MG63 (cell line): Measurements from ENCODE around the gene CPE. TPM values are rescaled to one million over a fixed set of nuclear protein-coding genes. Genes with fewer than 3 reads are reported as not detected.

Experiments used
- DNase-seq: peaks from one replicate; pipeline ENCODE4 v3.0.0-alpha.2; 2020
- H3K27me3 ChIP-seq: fragments of 250-450 bp; sonication (Bioruptor Pico); 2 replicates; pipeline ENCODE4 v1.5.1; 2020; ENCODE audit warnings: mild to moderate bottlenecking, moderate library complexity
- H3K36me3 ChIP-seq: fragments of 250-450 bp; sonication (Bioruptor Pico); 2 replicates; pipeline ENCODE4 v1.5.1; 2020; ENCODE audit warnings: mild to moderate bottlenecking, moderate library complexity
- H3K4me3 ChIP-seq: fragments of 250-450 bp; sonication (Bioruptor Pico); 2 replicates; pipeline ENCODE4 v1.5.1; 2020; ENCODE audit warnings: mild to moderate bottlenecking, moderate library complexity
- H3K9me3 ChIP-seq: fragments of 250-450 bp; sonication (Bioruptor Pico); 2 replicates; pipeline ENCODE4 v1.5.1; 2020; ENCODE audit warnings: mild to moderate bottlenecking, moderate library complexity
- total RNA-seq: library from RNA; depleted of rRNA; stranded (reverse); fragments of >200 nt; shearing (Covaris generic); gene quantifications from 2 replicates; pipeline ENCODE4 v1.2.3, GENCODE V29; 2014; ENCODE audit warnings: low replicate concordance

The CPE gene
- total RNA-seq, 1 experiment from 2014 or later: 17.1 TPM

DNA sequence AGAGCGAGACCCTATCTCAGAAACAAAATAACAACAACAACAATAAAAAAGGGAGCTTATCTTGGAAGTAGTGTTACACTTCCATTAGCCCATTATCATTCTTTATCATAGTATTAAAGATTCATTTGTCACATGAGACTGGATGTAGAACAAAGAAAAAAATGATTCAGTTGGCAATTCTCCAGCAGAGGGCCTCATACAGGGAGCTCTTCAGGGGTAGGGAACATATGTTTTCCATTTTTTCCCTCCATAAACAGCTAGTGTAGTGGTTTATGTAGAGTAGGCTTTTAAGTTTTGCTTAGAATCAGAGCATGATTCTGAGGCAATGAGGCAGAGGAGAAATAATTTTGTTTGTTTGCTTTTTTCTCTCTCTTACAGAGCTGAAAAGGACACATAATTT lies 5.8 kb downstream of the CPE start:
- Histone ChIP-seq H3K9me3 (no peaks in the 10 kb centered on the region), H3K27me3 (peaks cover 3% of the 10 kb centered on the region), H3K4me3 (no peak overlapping the region), H3K36me3 (no peaks in the 10 kb centered on the region)
- DNase-seq: no peak

DNA sequence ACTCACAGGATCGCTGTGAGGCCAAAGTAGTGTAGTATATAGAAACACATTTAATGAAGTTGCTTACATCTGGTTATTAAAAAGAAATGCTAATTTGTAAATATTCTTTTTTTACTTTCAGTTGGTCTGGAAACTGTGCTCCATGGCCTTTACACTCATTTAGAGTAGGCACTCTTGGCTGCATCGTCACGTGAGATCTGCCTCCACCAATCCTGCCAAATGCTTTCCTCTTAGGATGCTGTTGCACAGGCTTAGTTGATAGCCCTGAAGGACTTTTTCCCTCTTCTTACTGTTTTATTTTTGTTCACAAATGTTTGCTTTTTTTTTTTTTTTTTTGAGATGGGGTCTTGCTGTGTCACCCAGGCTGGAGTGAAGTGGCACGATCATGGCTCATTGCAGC lies 6.3 kb downstream of the CPE start:
- H3K27me3 ChIP-seq: peaks cover 3% of the 10 kb centered on the region
- H3K36me3 ChIP-seq: no peaks in the 10 kb centered on the region
- DNase-seq: no peak
- H3K4me3 ChIP-seq: no peak overlapping the region
- H3K9me3 ChIP-seq: no peaks in the 10 kb centered on the region

DNA sequence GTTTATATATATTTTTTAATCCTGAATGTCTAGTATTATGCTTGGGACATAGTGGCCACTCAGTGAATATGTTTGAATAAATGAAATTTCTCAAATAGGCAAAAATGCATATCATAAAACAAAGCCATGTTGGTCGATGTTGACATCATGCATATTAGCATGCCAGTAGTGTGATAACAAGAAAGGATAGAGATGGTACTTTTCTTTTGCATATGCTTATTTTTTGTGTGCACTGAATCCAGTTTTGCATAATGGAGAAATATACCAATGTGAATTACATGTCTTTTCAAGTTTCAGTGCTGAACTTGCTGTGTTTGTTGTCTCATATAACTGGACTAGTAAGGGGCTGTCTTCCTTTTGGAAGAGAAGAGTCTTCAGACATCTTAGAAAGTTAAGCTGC lies 7.5 kb downstream of the CPE start:
- no peaks in the 10 kb centered on the region for H3K9me3 ChIP-seq
- H3K4me3 ChIP-seq: no peak overlapping the region
- no peaks in the 10 kb centered on the region for H3K36me3 ChIP-seq
- no peak for DNase-seq
- peaks cover 3% of the 10 kb centered on the region for H3K27me3 ChIP-seq

DNA sequence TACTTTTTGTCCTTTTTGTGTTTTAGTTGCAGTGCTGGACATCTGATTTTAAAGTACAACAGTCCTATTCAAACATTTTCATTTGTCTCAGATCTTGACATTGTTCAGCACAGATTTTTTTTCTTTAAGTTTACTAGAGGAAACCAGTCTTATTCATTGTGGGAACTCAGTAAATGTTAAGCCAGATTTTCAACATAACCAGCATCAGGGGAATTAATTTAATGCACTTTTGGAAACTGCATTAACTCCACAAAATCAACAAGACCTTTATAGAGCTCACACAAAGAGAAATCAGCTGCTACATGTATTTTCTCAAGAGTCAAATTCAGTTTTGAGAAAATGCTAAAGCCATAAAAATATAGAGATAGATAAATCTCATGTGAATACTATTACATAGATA lies 9.9 kb downstream of the CPE start:
- no peak for DNase-seq
- Histone ChIP-seq H3K4me3 (no peak overlapping the region), H3K27me3 (peaks cover 3% of the 10 kb centered on the region), H3K9me3 (no peaks in the 10 kb centered on the region), H3K36me3 (no peaks in the 10 kb centered on the region)

DNA sequence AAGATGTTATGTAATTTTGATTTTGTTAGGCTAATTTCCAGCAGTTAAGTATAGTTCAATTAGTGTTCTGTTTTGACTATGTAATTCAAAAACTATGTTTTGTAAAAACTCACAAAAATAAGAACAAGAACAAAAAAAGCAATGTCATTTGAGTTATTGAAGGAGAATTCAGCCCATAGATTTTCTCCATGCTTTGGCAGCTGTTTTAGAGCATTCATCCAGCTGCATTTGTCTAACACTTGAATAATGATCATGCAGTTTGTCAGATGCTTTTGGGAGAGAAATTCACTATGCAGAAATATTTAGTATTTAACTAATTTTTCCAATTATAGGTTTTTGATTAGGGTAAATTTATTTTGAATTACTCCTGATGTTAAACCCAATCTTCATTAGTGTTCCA lies 14.2 kb downstream of the CPE start:
- no peaks in the 10 kb centered on the region for H3K36me3 ChIP-seq
- H3K9me3 ChIP-seq: no peaks in the 10 kb centered on the region
- H3K27me3 ChIP-seq: peaks cover 3% of the 10 kb centered on the region; the same call in 1 of the 2 replicates
- no peak overlapping the region for H3K4me3 ChIP-seq
- no peak for DNase-seq

DNA sequence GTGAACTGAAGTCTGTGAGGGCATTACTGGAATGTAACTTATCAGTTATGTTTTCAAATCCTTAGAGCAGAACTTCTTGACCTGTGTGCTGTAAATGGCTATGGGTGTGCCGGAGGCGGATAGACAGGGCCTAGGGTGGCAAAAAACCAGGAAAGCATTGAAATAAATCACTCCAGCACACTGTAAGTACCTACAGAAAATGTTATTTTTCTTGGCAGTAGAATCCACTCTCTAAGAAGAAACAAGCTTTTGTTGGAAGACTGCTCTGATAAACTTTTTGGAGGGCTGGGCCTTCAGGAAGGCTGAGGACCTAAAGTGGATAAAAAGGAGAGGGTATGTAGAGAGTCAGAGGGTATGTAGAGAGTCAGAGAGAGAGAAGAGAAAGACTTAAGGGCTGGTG lies 14.9 kb downstream of the CPE start:
- no peaks in the 10 kb centered on the region for H3K27me3 ChIP-seq
- no peaks in the 10 kb centered on the region for H3K9me3 ChIP-seq
- H3K4me3 ChIP-seq: no peak overlapping the region
- DNase-seq: no peak
- no peaks in the 10 kb centered on the region for H3K36me3 ChIP-seq

DNA sequence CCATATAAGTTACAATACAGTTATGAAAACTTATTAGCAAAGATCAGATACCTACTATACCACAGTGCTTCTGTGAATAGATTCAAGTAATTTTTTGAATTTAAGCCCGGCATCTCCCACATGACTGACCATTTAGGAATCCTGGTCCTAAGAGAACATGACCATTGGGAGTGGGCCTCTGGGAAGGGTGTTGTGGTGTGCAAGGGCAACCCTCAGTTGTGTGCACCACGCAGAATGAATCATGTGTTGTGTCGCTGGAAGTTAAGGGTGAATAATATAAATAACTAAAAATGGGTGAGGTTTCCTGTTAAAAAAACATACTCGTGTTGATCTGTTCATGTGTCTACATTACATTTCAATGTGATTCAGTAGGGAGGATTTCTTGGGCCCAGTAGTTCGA lies 15.5 kb downstream of the CPE start:
- no peaks in the 10 kb centered on the region for H3K27me3 ChIP-seq
- peak; percentile 22 for DNase-seq
- no peaks in the 10 kb centered on the region for H3K36me3 ChIP-seq

GRCh38 chr4:165398570-165398969 lies 19.8 kb downstream of the CPE start:
- H3K27me3 ChIP-seq: no peaks in the 10 kb centered on the region
- no peaks in the 10 kb centered on the region for H3K9me3 ChIP-seq
- no peak overlapping the region for H3K4me3 ChIP-seq
- H3K36me3 ChIP-seq: no peaks in the 10 kb centered on the region
- no peak for DNase-seq

More for the DNA sequence above, 15.5 kb downstream of the CPE start:
- Histone ChIP-seq H3K9me3 (no peaks in the 10 kb centered on the region), H3K4me3 (no peak overlapping the region)

GRCh38 chr4:165402375-165402774 lies 23.6 kb downstream of the CPE start:
- H3K27me3 ChIP-seq: no peaks in the 10 kb centered on the region
- no peaks in the 10 kb centered on the region for H3K9me3 ChIP-seq
- no peak for DNase-seq
- no peaks in the 10 kb centered on the region for H3K36me3 ChIP-seq
- no peak overlapping the region for H3K4me3 ChIP-seq

- Histone ChIP-seq H3K9me3 (no peaks in the 10 kb centered on the region), H3K36me3 (no peaks in the 10 kb centered on the region), H3K27me3 (no peaks in the 10 kb centered on the region), H3K4me3 (no peak overlapping the region)
- DNase-seq: no peak
Observed at GRCh38 chr4:165403048-165403447, 24.2 kb downstream of the CPE start.

DNA sequence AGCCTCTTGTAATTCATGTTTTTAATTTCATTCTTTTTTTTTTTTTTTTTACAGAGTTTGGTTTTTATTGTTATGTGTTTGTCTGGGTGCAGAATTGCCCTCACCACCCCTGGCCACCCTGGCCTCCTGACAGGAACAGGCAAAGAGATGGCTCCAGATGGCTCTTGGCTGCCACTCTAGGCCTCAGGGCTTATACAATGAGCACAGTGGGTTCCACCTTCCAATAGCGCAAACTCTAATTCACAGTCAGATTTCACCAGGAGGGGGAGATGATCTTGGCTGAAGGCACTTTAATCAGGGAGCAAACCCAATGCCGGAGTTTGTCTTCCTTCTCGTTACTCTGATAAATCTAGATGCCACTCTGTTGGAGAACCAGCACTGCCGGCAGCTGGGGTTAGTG lies 24.8 kb downstream of the CPE start:
- Histone ChIP-seq H3K36me3 (no peaks in the 10 kb centered on the region), H3K4me3 (no peak overlapping the region), H3K9me3 (no peaks in the 10 kb centered on the region), H3K27me3 (no peaks in the 10 kb centered on the region)
- DNase-seq: no peak

DNA sequence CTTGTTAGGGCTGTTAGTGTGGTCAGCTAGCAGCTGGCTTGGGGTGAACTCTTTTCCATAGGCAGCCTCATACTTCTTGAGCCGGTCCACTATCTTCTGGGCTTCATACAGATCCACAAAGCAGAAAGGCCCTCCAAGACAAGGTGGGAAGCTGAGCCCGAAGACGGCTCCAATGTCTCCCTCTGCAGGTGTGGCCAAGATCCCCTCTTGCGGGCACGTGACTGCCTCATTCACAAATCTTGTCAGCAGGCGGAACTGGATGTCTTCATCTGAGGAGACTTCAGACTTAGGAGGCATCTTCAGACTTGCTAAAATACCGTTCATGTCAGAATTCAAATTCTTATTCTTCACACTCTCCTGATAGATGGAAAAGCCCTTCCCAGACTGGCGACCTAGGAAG lies 25.3 kb downstream of the CPE start:
- Histone ChIP-seq H3K4me3 (no peak overlapping the region), H3K36me3 (no peaks in the 10 kb centered on the region), H3K9me3 (no peaks in the 10 kb centered on the region), H3K27me3 (no peaks in the 10 kb centered on the region)
- no peak for DNase-seq

GRCh38 chr4:165404696-165405095 lies 25.9 kb downstream of the CPE start:
- Histone ChIP-seq H3K9me3 (no peaks in the 10 kb centered on the region), H3K27me3 (no peaks in the 10 kb centered on the region), H3K36me3 (no peaks in the 10 kb centered on the region), H3K4me3 (no peak overlapping the region)
- DNase-seq: no peak

DNA sequence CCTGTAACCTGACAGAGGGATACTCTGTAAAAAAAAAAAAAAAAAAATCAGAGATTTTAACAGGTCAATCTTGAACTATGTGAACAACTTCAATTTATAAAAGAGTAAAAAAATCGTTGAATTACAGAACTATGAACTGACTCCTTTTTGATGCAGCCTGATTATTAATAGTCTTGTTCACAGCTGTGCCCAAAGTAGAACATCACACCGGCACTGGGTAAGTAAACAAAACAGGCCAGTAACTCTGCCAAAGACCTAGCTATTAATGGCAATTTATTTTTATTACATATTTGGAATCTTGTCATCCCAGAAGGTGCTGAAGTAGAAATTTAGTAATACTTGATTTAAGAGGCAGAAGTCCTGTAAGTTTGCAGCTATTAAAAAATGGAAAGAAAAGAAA lies 31.4 kb downstream of the CPE start:
- no peaks in the 10 kb centered on the region for H3K36me3 ChIP-seq

DNA sequence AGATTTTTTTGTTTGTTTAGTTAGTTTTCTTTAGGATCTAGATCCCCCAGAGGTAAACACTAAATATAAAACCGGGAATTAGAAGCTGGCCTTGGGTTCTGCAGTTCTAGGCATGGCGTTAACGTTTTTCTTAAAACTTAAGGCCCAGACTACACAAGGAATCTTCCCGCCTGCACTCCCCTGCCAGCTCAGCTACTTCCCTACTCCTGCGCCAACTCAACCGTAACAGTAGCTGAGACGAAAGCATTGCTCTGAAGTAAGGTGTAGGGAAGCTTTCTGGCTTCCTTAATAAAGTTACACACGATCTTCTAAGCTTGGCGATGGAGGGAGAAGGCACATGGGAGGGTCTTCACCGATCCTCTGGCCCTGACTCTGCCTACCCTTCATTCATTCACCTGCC lies 37.1 kb downstream of the CPE start:
- H3K4me3 ChIP-seq: no peak overlapping the region
- no peak for DNase-seq
- H3K9me3 ChIP-seq: no peaks in the 10 kb centered on the region
- no peaks in the 10 kb centered on the region for H3K27me3 ChIP-seq
- H3K36me3 ChIP-seq: no peaks in the 10 kb centered on the region

More for the DNA sequence above, 31.4 kb downstream of the CPE start:
- Histone ChIP-seq H3K9me3 (no peaks in the 10 kb centered on the region), H3K4me3 (no peak overlapping the region), H3K27me3 (no peaks in the 10 kb centered on the region)
- DNase-seq: no peak

DNA sequence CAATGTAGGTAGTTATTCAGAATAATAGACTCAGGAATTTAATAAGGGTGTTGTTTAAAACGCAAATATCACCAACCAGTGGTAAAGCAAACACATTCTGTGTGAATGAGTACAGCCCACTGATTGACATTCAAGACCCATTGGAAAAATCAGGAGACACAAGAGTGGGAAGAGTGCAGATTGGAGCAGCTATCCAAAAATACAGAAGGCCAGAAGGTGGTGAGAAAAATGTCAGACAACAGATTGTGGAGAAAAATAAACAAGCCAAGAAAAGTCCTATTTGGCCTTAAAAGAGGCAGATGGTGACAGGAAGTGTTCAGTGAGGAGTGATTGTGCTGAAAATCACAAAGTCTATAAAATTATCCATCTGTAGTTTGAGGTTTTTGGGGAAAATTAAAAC lies 39.3 kb downstream of the CPE start:
- Histone ChIP-seq H3K27me3 (no peaks in the 10 kb centered on the region), H3K36me3 (no peaks in the 10 kb centered on the region), H3K4me3 (no peak overlapping the region), H3K9me3 (no peaks in the 10 kb centered on the region)
- no peak for DNase-seq

DNA sequence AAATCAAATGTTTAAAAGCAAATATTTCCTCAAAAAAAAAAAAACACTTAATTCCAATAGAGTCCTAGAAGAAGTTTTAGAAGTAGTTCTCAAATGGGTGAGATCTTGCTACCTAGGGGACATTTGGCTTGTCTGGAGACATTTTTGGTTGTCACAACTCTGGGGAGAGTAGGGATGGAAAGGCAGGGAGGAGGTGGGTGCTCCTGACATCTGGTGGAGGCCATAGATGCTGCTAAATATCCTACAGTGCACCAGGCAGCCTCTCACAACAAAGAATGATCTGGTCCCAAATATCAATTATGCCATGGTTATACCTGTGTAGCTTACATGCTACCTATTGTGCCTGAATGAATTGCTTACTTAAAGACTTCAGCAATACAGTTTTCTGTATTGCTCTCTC lies 46.8 kb downstream of the CPE start:
- DNase-seq: no peak
- Histone ChIP-seq H3K4me3 (no peak overlapping the region), H3K36me3 (no peaks in the 10 kb centered on the region), H3K27me3 (no peaks in the 10 kb centered on the region), H3K9me3 (no peaks in the 10 kb centered on the region)

GRCh38 chr4:165426331-165426730 lies 47.5 kb downstream of the CPE start:
- H3K4me3 ChIP-seq: no peak overlapping the region
- H3K36me3 ChIP-seq: no peaks in the 10 kb centered on the region
- no peak for DNase-seq

GRCh38 chr4:165426823-165427222 lies 48.0 kb downstream of the CPE start:
- Histone ChIP-seq H3K4me3 (no peak overlapping the region), H3K36me3 (no peaks in the 10 kb centered on the region), H3K9me3 (no peaks in the 10 kb centered on the region), H3K27me3 (no peaks in the 10 kb centered on the region)
- no peak for DNase-seq

More at GRCh38 chr4:165426331-165426730, 47.5 kb downstream of the CPE start:
- Histone ChIP-seq H3K27me3 (no peaks in the 10 kb centered on the region), H3K9me3 (no peaks in the 10 kb centered on the region)
